PFSK-1 (cell line): ENCODE data around the gene FAM174C.

ENCODE experiments used
- POLR2AphosphoS5 ChIP-seq: IDR thresholded peaks from 2 replicates; pipeline ENCODE4 v1.6.1; 2012; ENCODE audit warnings: low read depth, mild to moderate bottlenecking, control low read depth, low read length, moderate library complexity
- SIN3A ChIP-seq: IDR thresholded peaks from 2 replicates; pipeline ENCODE4 v1.6.1; 2012; ENCODE audit warnings: mild to moderate bottlenecking, low read length, moderate library complexity, borderline replicate concordance; ENCODE audit not compliant: insufficient read depth
- TAF1 ChIP-seq: IDR thresholded peaks from 2 replicates; pipeline ENCODE4 v1.6.1; 2012; ENCODE audit warnings: low read length, control low read depth, borderline replicate concordance; ENCODE audit not compliant: insufficient read depth
- TF ChIP-seq, protein P1 (sequence below), 2 experiments: IDR thresholded peaks; 2 replicates each; pipeline versions ENCODE4 v1.6.1 to v1.8.0; 2011 to 2012; ENCODE audit warnings: low read depth in 2 of 2, low read length in 2 of 2, control low read depth in 1 of 2, inconsistent platforms in 1 of 2, mild to moderate bottlenecking in 1 of 2, moderate library complexity in 1 of 2; ENCODE audit not compliant: insufficient read depth in 1 of 2

- TF ChIP-seq, protein P1, sequence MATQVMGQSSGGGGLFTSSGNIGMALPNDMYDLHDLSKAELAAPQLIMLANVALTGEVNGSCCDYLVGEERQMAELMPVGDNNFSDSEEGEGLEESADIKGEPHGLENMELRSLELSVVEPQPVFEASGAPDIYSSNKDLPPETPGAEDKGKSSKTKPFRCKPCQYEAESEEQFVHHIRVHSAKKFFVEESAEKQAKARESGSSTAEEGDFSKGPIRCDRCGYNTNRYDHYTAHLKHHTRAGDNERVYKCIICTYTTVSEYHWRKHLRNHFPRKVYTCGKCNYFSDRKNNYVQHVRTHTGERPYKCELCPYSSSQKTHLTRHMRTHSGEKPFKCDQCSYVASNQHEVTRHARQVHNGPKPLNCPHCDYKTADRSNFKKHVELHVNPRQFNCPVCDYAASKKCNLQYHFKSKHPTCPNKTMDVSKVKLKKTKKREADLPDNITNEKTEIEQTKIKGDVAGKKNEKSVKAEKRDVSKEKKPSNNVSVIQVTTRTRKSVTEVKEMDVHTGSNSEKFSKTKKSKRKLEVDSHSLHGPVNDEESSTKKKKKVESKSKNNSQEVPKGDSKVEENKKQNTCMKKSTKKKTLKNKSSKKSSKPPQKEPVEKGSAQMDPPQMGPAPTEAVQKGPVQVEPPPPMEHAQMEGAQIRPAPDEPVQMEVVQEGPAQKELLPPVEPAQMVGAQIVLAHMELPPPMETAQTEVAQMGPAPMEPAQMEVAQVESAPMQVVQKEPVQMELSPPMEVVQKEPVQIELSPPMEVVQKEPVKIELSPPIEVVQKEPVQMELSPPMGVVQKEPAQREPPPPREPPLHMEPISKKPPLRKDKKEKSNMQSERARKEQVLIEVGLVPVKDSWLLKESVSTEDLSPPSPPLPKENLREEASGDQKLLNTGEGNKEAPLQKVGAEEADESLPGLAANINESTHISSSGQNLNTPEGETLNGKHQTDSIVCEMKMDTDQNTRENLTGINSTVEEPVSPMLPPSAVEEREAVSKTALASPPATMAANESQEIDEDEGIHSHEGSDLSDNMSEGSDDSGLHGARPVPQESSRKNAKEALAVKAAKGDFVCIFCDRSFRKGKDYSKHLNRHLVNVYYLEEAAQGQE (IDR thresholded peaks at IDR 0.05; ENCODE audit: insufficient read depth in 1 of 2, low read depth in 2 of 2, low read length in 2 of 2), result no peak
- no peak for TF ChIP-seq SIN3A
- TF ChIP-seq TAF1, result no peak
- no peak for TF ChIP-seq POLR2AphosphoS5
Measured at GRCh38 chr19:1255186-1256161, 19.9 kb upstream of the FAM174C start.
